Neural crest cell (in vitro differentiated cells): Measurements from ENCODE around the gene SMCO3. TPM values are rescaled to one million over a fixed set of nuclear protein-coding genes. Genes with fewer than 3 reads are reported as not detected.

Experiments
- DNase-seq: peaks from one replicate; pipeline ENCODE4 v3.0.0; 2021; ENCODE audit warnings: low read depth, mixed read lengths, low spot score
- H3K27ac Mint-ChIP-seq: one replicate; pipeline ENCODE4 v1.8.0; 2021; ENCODE audit warnings: mild to moderate bottlenecking, mixed read lengths; ENCODE audit not compliant: unreplicated experiment
- H3K27me3 Mint-ChIP-seq: 2 replicates; pipeline ENCODE4 v1.8.0; 2021; ENCODE audit warnings: low read depth, mild to moderate bottlenecking, mixed read lengths
- H3K36me3 Mint-ChIP-seq: 2 replicates; pipeline ENCODE4 v1.8.0; 2021; ENCODE audit warnings: low read depth, mild to moderate bottlenecking, mixed read lengths
- H3K4me1 Mint-ChIP-seq: 2 replicates; pipeline ENCODE4 v1.8.0; 2021; ENCODE audit warnings: mixed read lengths
- H3K4me3 Mint-ChIP-seq: one replicate; pipeline ENCODE4 v1.8.0; 2021; ENCODE audit warnings: mild to moderate bottlenecking, mixed read lengths
- H3K9me3 Mint-ChIP-seq: 2 replicates; pipeline ENCODE4 v1.8.0; 2021; ENCODE audit warnings: mixed read lengths
- CTCF ChIP-seq: fragments of 200-600 bp; sonication (generic); conservative IDR thresholded peaks from 2 replicates; pipeline ENCODE4 v1.5.0; 2021; ENCODE audit warnings: antibody characterized with exemption, mild to moderate bottlenecking
- total RNA-seq: library from RNA; stranded (reverse); gene quantifications from 2 replicates; pipeline ENCODE4 v1.2.1, GENCODE V29; 2021

Gene SMCO3
- total RNA-seq, 1 donor from 2014 or later, result not detected

GRCh38 chr12:14802721-14803010 is 11.3 kb downstream of the SMCO3 start:
- no peak for DNase-seq
- Mint-ChIP-seq H3K27ac (no peak overlapping the region), H3K4me1 (peaks cover 10% of the 10 kb centered on the region), H3K27me3 (no peaks in the 10 kb centered on the region), H3K4me3 (no peak overlapping the region), H3K9me3 (no peaks in the 10 kb centered on the region), H3K36me3 (peaks cover 3% of the 10 kb centered on the region)
- no peak for TF ChIP-seq CTCF

GRCh38 chr12:14802247-14802646 is 11.7 kb downstream of the SMCO3 start:
- Mint-ChIP-seq H3K4me1 (peaks cover 10% of the 10 kb centered on the region), H3K36me3 (peaks cover 3% of the 10 kb centered on the region), H3K27me3 (no peaks in the 10 kb centered on the region), H3K4me3 (no peak overlapping the region), H3K9me3 (no peaks in the 10 kb centered on the region), H3K27ac (no peak overlapping the region)
- no peak for TF ChIP-seq CTCF
- DNase-seq, result no peak

- no peak overlapping the region for H3K27ac Mint-ChIP-seq
- no peak overlapping the region for H3K4me3 Mint-ChIP-seq
- H3K4me1 Mint-ChIP-seq, result no peaks in the 10 kb centered on the region
- no peaks in the 10 kb centered on the region for H3K27me3 Mint-ChIP-seq
- no peak for DNase-seq
- TF ChIP-seq CTCF, result no peak
- H3K36me3 Mint-ChIP-seq, result peaks cover 27% of the 10 kb centered on the region
- H3K9me3 Mint-ChIP-seq, result no peaks in the 10 kb centered on the region
Observed at GRCh38 chr12:14795028-14795448, 18.9 kb downstream of the SMCO3 start.

- Mint-ChIP-seq H3K36me3 (peaks cover 24% of the 10 kb centered on the region), H3K27ac (no peak overlapping the region), H3K27me3 (no peaks in the 10 kb centered on the region), H3K4me1 (no peaks in the 10 kb centered on the region), H3K9me3 (no peaks in the 10 kb centered on the region), H3K4me3 (no peak overlapping the region)
- no peak for DNase-seq
- no peak for TF ChIP-seq CTCF
Observed at GRCh38 chr12:14785568-14785967, 28.4 kb downstream of the SMCO3 start.

GRCh38 chr12:14784471-14784870 is 29.5 kb downstream of the SMCO3 start:
- H3K36me3 Mint-ChIP-seq, result peaks cover 13% of the 10 kb centered on the region
- no peak overlapping the region for H3K4me3 Mint-ChIP-seq
- no peaks in the 10 kb centered on the region for H3K27me3 Mint-ChIP-seq
- no peak overlapping the region for H3K27ac Mint-ChIP-seq
- no peak for DNase-seq
- no peaks in the 10 kb centered on the region for H3K4me1 Mint-ChIP-seq
- H3K9me3 Mint-ChIP-seq, result no peaks in the 10 kb centered on the region
- TF ChIP-seq CTCF, result no peak

- Mint-ChIP-seq H3K27me3 (no peaks in the 10 kb centered on the region), H3K4me1 (peaks cover 6% of the 10 kb centered on the region), H3K36me3 (peaks cover 7% of the 10 kb centered on the region), H3K27ac (no peak overlapping the region), H3K4me3 (no peak overlapping the region), H3K9me3 (no peaks in the 10 kb centered on the region)
- no peak for TF ChIP-seq CTCF
- DNase-seq, result no peak
Observed at GRCh38 chr12:14782756-14783155, 31.2 kb downstream of the SMCO3 start.
